Muscle layer of colon (tissue), 2 donors: ENCODE results near the gene RPP25L.

Experiments used
- H3K27ac ChIP-seq: one replicate; pipeline ENCODE4 v1.7.0; 2013; ENCODE audit warnings: low read depth, mild to moderate bottlenecking, low read length, moderate library complexity
- H3K27me3 ChIP-seq, 2 donors: one replicate each; pipeline ENCODE4 v1.7.0; 2013; ENCODE audit warnings: low read length in 2 of 2, mild to moderate bottlenecking in 2 of 2; ENCODE audit not compliant: insufficient read depth in 2 of 2, control insufficient read depth in 1 of 2
- H3K36me3 ChIP-seq: one replicate; pipeline ENCODE4 v1.7.0; 2013; ENCODE audit warnings: mild to moderate bottlenecking, low read length; ENCODE audit not compliant: insufficient read depth
- H3K4me1 ChIP-seq: one replicate; pipeline ENCODE4 v1.7.0; 2013; ENCODE audit warnings: mild to moderate bottlenecking, low read length; ENCODE audit not compliant: insufficient read depth
- H3K4me3 ChIP-seq, 2 donors: one replicate each; pipeline ENCODE4 v1.7.0; 2013; ENCODE audit warnings: low read length in 2 of 2, low read depth in 1 of 2, mild to moderate bottlenecking in 1 of 2, moderate library complexity in 1 of 2
- H3K9ac ChIP-seq: one replicate; pipeline ENCODE4 v1.7.0; 2013; ENCODE audit warnings: low read length
- H3K9me3 ChIP-seq: one replicate; pipeline ENCODE4 v1.7.0; 2013; ENCODE audit warnings: mild to moderate bottlenecking, low read length
- donor health status: abdominal sarcoma.
- donor health status: Adenocarcinoma of cecum.

The RPP25L gene

DNA sequence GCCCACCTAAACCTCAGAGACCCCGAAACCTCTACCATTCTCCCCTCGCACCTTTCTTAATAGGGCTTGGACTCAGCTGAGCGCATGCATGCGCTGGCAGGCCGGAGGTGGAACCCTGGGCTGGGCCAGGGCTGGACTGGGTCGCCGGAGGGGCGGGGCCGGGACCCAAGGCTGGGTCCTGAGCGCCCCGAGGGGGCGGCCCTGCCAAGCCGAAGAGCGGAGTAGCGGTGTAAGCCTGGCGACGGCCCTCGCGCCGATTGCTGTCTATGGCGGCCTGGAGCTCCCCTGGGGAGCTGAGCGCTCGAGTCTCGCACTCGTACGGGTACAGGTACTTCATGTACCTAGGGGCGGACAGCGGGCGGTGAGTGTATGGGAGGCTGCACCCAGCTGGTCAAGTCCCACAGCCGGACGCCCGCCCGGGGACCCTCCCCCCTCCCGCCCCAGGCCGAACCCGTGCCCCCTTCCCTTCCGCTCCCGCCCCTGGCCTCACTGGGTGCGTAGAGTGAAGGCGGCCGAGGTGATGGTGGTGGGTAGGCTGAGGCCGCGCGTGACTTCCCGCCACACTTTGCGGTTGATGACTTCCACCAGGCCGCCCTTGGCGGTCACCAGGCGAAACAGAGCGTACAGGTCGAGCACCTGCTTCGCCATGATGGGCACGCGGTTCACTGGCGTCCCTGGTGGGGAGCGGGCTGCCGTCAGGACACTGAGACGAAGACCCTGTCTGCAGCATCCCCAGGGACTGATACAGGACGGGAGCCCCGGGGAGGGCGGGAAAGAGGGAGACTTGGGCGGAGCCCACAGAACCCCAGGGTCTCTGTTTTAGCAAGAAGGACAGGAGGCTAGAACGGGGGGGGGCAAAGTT lies 11.7 kb upstream of the RPP25L start:
- H3K27ac ChIP-seq = no peak overlapping the region
- H3K36me3 ChIP-seq = peaks cover under 1% of the 10 kb centered on the region
- H3K4me1 ChIP-seq = peaks cover 24% of the 10 kb centered on the region
- H3K27me3 ChIP-seq = peaks cover 57 to 75% of the 10 kb centered on the region in 2 donors
- no peak overlapping the region for H3K9ac ChIP-seq
- no peaks in the 10 kb centered on the region for H3K9me3 ChIP-seq
- no peak overlapping the region for H3K4me3 ChIP-seq

DNA sequence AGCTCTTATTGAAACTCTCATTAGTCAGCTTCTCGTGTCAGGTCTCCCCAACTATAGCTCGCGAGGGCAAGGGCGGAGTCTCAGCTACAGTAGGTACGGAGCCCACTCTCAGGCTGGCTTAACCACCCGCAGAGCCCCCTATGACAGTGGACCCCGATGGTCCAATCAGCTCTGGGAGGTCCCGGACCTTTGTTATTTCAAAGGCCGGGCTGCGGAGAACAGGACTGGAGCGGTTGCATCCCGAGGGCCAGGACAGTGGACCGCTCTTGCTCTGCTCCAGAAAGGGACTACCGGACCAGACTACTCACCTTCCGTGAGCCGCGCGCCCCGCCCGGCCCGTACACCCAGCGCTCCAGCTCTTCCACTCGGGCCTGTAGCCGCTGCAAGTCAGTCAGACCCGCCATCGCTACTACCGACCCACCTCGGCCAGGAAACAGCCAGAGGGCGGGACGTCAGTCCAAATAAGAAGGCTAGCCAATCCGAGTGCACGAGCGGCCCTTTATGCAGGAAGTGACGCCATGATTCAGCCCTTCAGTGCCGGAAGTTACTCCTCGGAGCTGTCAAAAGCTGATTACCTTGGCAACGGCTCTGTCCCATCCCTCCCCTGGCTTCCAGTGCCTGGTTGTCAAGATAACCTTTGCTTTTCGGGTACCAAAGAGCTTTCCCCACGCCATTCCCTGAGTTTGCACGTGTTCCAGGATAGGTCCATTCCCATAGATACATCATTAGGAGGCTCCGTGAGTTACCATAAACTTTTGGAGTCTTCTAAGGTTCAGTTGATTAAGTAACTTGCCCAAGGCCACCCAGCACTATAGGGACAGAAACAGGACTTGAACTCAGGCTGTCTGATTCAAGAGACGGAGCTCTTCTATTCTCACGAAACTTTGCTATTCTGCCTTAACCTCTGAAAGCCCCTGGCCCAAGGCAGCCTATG lies 8.4 kb upstream of the RPP25L start, which contains the start of gene DCTN3:
Gene DCTN3, minus strand, starts transcription at position 435 of the 934 bp plus-strand sequence. Its CDS starts 31 bp downstream, at position 404.
- H3K9ac ChIP-seq = peak within 1 kb of the TSS; percentile 8
- H3K27ac ChIP-seq = peak within 1 kb of the TSS; percentile 36
- H3K4me1 ChIP-seq = peaks cover 18% of the 10 kb centered on the region

DNA sequence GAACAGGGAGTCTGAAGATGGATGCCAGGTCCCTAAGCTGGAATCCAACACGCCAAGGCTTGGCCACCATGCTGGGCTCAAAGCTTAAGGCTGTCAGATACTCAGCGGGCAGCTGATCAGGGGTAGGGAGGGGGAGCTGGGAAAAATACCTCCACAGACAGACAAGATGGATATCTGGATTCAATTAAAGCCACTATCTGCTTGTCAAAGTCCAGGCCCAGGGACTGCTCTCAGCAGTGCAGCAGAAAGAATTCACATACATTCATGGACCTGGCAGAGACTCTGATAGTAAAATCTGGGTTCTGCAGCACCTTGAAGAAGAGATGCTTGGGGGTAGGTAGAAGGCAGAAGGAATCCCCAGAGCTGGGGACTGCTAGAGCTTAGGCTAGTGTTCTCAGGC lies 3.2 kb upstream of the RPP25L start:
- H3K4me1 ChIP-seq = peaks cover 34% of the 10 kb centered on the region
- H3K9ac ChIP-seq = no peak overlapping the region
- no peak overlapping the region for H3K27ac ChIP-seq
- peaks cover 47% of the 10 kb centered on the region for H3K36me3 ChIP-seq
- H3K4me3 ChIP-seq = no peak overlapping the region
- H3K27me3 ChIP-seq = no peaks in the 10 kb centered on the region
- no peaks in the 10 kb centered on the region for H3K9me3 ChIP-seq

More for the DNA sequence above, 8.4 kb upstream of the RPP25L start, which contains the start of gene DCTN3:
- Histone ChIP-seq H3K36me3 (peaks cover 32% of the 10 kb centered on the region), H3K4me3 (peak within 1 kb of the TSS; percentile 67 to 74), H3K27me3 (peaks cover 25 to 42% of the 10 kb centered on the region in 2 donors), H3K9me3 (no peaks in the 10 kb centered on the region)

DNA sequence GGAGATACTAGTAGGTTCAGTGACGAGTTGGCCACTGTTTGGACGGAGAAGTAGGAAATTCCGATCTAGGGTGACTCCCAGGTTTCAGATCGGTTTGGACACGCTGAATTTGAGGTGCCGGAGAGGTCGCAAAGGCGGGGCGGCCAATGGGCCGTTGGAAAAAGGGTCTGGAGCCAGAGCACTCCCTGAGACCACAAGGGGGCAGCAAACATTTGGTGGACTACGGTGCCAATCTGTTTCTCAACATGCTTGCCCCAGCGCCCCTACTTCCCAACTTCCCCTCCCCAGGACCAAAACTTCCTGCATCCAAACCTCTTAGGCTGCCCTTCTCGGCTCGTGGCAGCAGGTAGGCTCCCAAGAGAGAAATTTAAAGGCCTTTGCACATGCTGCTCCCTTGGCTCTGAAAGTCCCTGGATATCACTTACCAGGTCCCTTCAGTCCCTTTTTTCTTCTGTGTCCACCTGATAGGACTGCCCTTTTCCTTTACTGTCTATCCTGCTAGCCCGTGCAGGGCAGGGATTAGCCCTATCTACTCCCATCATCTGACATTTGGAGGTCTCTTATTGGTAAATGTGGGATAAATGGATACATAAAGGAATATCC lies 992 bp upstream of the RPP25L start:
- H3K9me3 ChIP-seq = no peaks in the 10 kb centered on the region
- H3K4me3 ChIP-seq = peak overlapping the region; percentile 70 to 76
- peak overlapping the region; percentile 88 for H3K27ac ChIP-seq
- peaks cover 24% of the 10 kb centered on the region for H3K4me1 ChIP-seq
- peaks cover 40% of the 10 kb centered on the region for H3K36me3 ChIP-seq
- peak overlapping the region; percentile 32 for H3K9ac ChIP-seq
- no peaks in the 10 kb centered on the region for H3K27me3 ChIP-seq

DNA sequence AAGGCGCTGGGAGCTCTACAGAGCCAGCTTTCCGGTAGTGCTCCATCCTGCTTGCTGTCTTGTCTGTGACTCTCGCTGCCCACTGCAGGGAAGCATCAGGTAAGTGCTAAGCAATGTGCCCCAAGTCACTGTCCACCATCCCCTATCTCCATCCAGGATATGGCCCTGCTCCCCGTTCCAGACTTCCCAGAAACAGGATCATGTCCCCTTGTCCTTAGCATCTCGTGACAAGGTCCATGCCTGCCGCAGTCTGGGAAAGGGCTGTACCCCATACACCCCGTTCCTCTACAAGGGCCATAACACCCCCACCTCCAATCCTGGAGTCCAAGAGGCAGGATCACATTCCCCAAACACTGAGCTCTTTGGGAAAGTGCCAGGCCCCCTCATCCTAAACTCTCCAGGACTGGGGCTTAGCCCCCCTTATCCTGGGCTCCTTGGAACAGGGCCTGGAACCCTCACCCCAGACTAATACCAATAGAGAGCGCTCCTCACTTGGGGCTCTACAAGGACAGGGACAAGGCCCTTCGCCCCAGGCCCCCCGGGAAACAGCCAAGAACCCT lies 566 bp downstream of the RPP25L start:
- Histone ChIP-seq H3K27ac (peak overlapping the region; percentile 88), H3K4me3 (peak overlapping the region; percentile 70 to 76), H3K36me3 (peaks cover 24% of the 10 kb centered on the region), H3K9me3 (no peaks in the 10 kb centered on the region), H3K27me3 (no peaks in the 10 kb centered on the region), H3K9ac (peak overlapping the region; percentile 52), H3K4me1 (peaks cover 24% of the 10 kb centered on the region)

DNA sequence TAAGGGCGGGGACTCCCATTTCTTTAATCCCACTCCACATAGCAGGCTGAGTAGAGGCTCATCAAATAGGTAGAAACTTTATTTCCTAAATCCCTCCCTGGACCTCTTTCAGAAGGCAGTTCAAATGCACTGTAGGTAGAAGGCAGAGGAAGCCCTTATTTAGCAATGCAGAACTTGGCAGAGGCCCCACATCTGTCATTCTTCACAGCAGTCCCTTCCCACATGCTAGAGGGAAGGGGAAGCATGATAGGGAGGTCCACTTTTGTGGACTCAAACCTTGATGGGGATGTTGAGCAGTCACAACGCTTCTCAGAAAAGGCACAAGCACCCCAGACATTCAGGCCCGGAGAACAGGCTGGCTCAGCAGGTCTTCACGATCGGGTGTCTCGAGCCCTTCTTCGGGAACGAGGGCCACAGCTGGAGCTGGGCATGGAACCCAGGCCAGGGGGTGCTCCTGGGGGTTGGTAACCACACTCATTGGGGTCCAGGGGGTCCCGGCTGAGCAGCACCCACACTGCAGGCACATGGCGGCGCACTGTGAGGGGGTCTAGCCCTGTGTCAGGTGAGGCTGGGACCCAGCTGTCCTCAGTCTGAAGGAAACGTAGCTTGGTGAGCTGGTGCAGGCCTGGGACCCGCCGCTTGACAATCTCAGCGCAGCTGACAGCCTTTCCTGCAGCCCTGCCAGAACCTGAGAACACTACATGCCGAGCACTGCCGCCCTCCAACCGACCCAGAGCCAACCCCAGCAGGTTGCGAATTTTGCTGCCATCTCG lies 1.3 kb downstream of the RPP25L start:
- Histone ChIP-seq H3K9ac (no peak overlapping the region), H3K4me1 (peaks cover 24% of the 10 kb centered on the region), H3K36me3 (peaks cover 17% of the 10 kb centered on the region), H3K27ac (peak overlapping the region; percentile 88), H3K4me3 (peak overlapping the region; percentile 70 to 76), H3K27me3 (no peaks in the 10 kb centered on the region), H3K9me3 (no peaks in the 10 kb centered on the region)

DNA sequence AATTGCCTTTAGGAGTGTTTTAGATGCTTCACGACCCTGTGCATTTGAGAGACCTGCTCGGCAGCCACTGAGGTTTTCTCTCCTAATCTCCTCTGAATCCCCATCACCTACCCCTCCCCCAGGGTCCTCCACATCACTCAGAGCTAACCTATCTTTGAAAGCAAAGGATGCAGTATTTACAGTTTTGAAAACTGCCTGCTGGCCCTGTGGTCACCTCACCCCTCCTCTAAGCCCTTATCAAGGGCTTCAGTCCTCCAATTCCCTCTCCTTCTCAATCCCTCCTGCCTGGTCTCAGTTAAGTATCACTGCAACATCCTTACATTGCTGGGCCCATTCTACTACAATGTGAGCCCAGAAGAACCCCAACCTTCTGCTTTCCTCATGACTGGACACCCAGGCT lies 4.6 kb downstream of the RPP25L start:
- Histone ChIP-seq H3K9me3 (no peaks in the 10 kb centered on the region), H3K27me3 (no peaks in the 10 kb centered on the region), H3K36me3 (no peaks in the 10 kb centered on the region), H3K4me3 (no peak overlapping the region), H3K9ac (no peak overlapping the region), H3K27ac (no peak overlapping the region), H3K4me1 (peaks cover 16% of the 10 kb centered on the region)

DNA sequence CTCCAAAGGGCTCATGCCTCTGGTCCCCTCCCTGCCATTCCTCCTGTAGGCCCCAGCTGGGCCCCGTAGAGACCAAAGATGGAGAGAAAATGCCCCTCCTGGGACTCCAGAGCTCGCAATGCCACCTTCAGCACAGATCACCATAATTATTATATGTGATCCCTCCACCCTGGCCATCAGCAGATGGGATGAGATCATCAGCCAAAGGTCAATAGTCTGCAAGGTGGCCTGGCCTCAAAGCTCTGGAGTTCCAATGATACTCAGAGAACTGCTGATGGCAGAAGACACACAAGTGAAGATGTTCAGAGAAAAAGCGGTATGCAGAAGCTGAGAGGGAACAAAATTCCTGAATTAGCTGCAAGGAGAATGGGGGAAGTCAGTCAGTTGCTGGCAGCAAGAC lies 5.0 kb downstream of the RPP25L start:
- H3K4me3 ChIP-seq = no peak overlapping the region

DNA sequence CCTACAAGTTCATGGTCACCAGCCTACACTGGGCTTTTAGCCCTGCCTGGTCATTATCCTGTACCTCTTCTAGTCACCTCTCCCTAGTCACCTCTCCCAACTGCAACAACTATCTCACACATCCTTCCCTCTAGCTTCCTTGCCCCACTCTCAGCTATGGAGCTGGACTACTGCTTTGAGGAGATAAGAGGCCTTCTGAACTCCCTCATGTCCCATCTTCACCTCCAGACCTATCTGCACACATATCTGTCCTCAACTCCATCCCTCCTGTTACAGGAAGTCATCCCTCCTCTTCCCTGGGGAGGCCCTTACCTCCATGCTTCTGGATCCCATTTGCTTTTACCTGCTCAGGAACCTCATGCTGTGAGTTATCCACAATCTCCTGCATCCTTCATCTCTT lies 5.7 kb downstream of the RPP25L start:
- Histone ChIP-seq H3K9me3 (no peaks in the 10 kb centered on the region), H3K27me3 (no peaks in the 10 kb centered on the region), H3K36me3 (no peaks in the 10 kb centered on the region), H3K27ac (no peak overlapping the region), H3K4me3 (no peak overlapping the region), H3K4me1 (peaks cover 10% of the 10 kb centered on the region), H3K9ac (no peak overlapping the region)

More for the DNA sequence above, 5.0 kb downstream of the RPP25L start:
- Histone ChIP-seq H3K4me1 (peaks cover 14% of the 10 kb centered on the region), H3K27ac (no peak overlapping the region), H3K27me3 (no peaks in the 10 kb centered on the region), H3K9me3 (no peaks in the 10 kb centered on the region), H3K9ac (no peak overlapping the region), H3K36me3 (no peaks in the 10 kb centered on the region)

DNA sequence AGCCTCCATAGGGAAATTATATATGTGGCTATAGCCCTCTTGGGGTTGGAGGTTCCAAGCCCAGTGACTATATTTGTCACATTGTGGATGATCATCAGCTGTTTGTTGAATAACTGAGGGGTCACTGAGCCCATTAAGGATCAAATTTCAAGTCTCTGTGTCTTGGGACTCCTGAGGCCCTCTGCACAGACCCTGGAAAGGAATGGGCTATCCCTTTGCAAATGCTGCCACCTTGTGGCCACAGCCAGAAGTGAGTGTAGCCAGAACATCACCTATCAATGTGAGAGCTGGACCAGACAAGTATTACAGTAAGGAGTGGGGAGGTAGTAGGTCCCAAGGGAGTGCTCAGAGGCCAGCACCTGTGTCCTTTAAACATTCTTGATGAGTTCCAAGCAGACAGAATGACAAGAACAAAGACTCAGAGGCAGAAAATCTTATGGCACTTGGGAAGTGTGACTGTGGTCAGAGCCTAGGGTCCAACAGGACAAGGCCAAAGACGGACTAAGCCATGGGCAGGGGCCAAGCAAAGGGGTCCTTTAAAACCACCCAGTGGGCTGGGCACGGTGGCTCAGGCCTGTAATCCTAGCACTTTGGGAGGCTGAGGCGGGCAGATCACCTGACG lies 8.2 kb downstream of the RPP25L start:
- Histone ChIP-seq H3K27me3 (no peaks in the 10 kb centered on the region), H3K9ac (no peak overlapping the region), H3K27ac (no peak overlapping the region), H3K4me3 (no peak overlapping the region), H3K4me1 (no peaks in the 10 kb centered on the region), H3K9me3 (no peaks in the 10 kb centered on the region), H3K36me3 (no peaks in the 10 kb centered on the region)
